ENCODE data around the gene CCDC33.

GRCh38 chr15:74317820-74318375 lies 81.8 kb downstream of the CCDC33 start:
- TF ChIP-seq YY1 (IDR thresholded peaks at IDR 0.05; ENCODE audit: insufficient read depth, insufficient read length) (no peak), SUZ12 (IDR thresholded peaks at IDR 0.05; ENCODE audit: extremely low read depth, insufficient read depth, insufficient read length) (no peak)
